IgD-negative memory B cell (primary cell): Measurements from ENCODE around the gene C15orf62. TPM values are rescaled to one million over a fixed set of nuclear protein-coding genes. Genes with fewer than 3 reads are reported as not detected.

Source experiments
- H3K27ac Mint-ChIP-seq, 3 donors: one replicate each; pipeline ENCODE4 v1.8.0; 2020 to 2022; ENCODE audit warnings: mild to moderate bottlenecking in 3 of 3, mixed read lengths in 3 of 3, moderate library complexity in 1 of 3
- H3K27me3 Mint-ChIP-seq: one replicate; pipeline ENCODE4 v1.8.0; 2021; ENCODE audit warnings: mixed read lengths
- H3K36me3 Mint-ChIP-seq: one replicate; pipeline ENCODE4 v1.8.0; 2020; ENCODE audit warnings: mild to moderate bottlenecking, mixed read lengths
- H3K4me1 Mint-ChIP-seq, 3 donors: one replicate each; pipeline ENCODE4 v1.8.0; 2020 to 2022; ENCODE audit warnings: mixed read lengths in 3 of 3, mild to moderate bottlenecking in 1 of 3
- H3K4me3 Mint-ChIP-seq, 4 donors: one replicate each; pipeline ENCODE4 v1.8.0; 2020 to 2022; ENCODE audit warnings: mild to moderate bottlenecking in 4 of 4, mixed read lengths in 4 of 4, moderate library complexity in 3 of 4
- H3K9me3 Mint-ChIP-seq, 3 donors: one replicate each; pipeline ENCODE4 v1.8.0; 2020 to 2021; ENCODE audit warnings: mixed read lengths in 3 of 3, mild to moderate bottlenecking in 1 of 3
- polyA plus RNA-seq: library from polyadenylated mRNA; unstranded; fragments of 300-500 nt; fragmentation: Illumina TruSeq; gene quantifications from one replicate; pipeline ENCODE4 v1.2.3, GENCODE V29; 2021

The C15orf62 gene
- polyA plus RNA-seq, 1 donor from 2014 or later: 0.09 TPM

DNA sequence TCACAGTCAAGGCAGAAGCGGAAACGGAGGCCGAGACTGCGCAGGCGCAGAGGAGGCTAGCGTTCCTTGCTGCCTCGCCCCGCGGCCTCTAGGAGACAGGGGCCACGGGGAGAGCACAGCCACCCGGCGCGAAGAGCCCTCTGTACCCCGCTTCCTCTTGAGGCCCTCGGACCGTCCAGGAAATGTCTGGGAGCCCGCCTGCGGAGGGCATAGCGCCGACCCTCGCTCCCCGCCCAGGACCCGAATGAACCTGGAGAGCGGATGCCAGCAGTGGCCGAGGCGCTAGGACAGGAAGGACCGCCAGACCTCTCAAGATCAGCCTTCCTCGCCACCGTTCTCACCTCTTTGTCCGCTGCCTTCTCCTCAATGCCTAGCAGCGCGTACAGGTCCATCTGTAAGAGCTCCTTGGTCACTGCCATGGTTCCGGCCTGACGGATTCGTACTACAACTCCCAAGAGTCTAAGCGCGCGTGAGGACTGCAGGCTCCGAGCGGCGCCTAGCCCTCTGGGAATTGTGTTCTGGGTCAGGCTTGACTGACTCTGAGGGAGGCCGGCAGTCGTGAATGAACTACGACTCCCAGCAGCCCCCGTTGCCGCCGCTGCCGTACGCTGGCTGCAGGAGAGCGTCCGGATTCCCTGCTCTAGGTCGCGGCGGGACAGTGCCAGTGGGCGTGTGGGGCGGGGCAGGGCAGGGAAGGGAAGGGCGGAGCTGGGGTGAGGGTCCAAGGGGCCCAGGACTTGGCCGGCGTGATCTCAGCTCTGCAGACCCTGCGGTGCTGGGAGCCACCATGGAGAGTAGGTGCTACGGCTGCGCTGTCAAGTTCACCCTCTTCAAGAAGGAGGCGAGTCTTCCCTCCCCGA lies 37.5 kb downstream of the C15orf62 start, which contains the start of the genes DNAJC17 and ZFYVE19:
DNAJC17 (minus strand) TSS at position 446 of the 860 bp plus-strand sequence; CDS start at position 419, 27 bp downstream.
ZFYVE19 (plus strand) TSS at position 62 of the 860 bp plus-strand sequence; CDS start at position 563, 501 bp downstream.
- no peaks in the 10 kb centered on the region for H3K9me3 Mint-ChIP-seq
- H3K27ac Mint-ChIP-seq: peak within 1 kb of the TSS; percentile 85 to 97 (median 90)
- peaks cover 15 to 20% (median 17%) of the 10 kb centered on the region in 3 donors for H3K4me1 Mint-ChIP-seq
- H3K4me3 Mint-ChIP-seq: peak within 1 kb of the TSS; percentile 92 to 99 (median 98)
- H3K36me3 Mint-ChIP-seq: peaks cover 2% of the 10 kb centered on the region
- H3K27me3 Mint-ChIP-seq: no peaks in the 10 kb centered on the region

DNA sequence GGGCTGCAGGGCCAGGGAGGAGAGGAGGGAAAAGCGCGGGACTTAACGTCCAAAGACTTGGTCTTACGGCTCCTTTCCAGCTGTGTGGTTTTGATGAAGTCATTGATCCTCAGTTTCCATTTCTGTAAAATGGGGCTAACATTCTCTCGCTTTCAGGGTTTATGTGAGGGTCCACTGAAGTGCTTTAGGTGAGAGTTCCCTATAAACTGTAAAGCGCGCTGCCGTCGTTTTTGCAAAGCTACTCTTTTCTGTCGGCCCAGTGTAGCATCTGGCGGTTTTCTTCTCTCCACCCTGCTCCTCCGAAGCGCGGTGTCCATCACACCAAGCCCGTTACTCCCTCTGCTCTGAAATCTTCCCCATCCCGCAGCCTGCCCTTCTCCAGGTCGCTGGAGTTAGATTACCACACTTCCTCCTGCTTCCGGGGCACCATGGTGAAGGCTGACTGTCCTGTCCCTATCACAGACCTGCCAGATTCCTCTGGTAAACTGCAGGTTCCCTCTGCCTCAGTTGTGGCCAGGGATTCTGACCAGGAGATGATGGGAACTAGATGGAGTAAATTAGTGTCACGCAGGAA lies 38.2 kb downstream of the C15orf62 start:
- Mint-ChIP-seq H3K4me3 (peak overlapping the region; percentile 92 to 99 (median 98)), H3K27ac (peak overlapping the region; percentile 80 to 90 (median 85)), H3K9me3 (no peaks in the 10 kb centered on the region), H3K27me3 (no peaks in the 10 kb centered on the region), H3K4me1 (peaks cover 15 to 18% (median 17%) of the 10 kb centered on the region in 3 donors), H3K36me3 (peaks cover 2% of the 10 kb centered on the region)

DNA sequence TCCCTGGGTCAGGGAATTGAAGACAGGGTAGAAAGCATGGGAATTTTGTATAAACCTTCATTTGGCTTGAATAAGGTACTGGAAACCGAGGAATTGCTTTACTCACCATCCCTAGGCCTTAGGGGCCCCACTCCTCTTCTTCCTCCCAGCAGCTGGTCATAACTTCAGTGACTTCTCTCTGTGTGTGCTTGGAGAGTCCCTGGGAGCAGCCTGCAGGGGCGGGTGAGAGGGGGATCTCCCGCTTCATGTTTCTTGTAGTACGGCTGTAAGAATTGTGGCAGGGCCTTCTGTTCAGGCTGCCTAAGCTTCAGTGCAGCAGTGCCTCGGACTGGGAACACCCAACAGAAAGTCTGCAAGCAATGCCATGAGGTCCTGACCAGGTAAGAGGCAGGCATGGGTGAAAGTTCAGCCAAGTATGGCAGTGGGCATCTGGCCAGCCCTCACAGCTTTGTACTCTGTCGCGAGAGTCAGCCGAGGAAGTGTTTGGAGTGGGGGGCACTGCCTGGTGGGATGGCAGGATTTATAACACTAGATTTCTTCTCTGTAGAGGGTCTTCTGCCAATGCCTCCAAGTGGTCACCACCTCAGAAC lies 39.2 kb downstream of the C15orf62 start:
- Mint-ChIP-seq H3K27ac (peak overlapping the region in 1 of 3 donors; percentile 54), H3K4me1 (peaks cover 10 to 17% (median 13%) of the 10 kb centered on the region in 3 donors), H3K36me3 (peaks cover 2% of the 10 kb centered on the region), H3K27me3 (no peaks in the 10 kb centered on the region), H3K4me3 (peak overlapping the region in 3 of 4 donors; percentile 51 to 92 (median 83)), H3K9me3 (no peaks in the 10 kb centered on the region)

DNA sequence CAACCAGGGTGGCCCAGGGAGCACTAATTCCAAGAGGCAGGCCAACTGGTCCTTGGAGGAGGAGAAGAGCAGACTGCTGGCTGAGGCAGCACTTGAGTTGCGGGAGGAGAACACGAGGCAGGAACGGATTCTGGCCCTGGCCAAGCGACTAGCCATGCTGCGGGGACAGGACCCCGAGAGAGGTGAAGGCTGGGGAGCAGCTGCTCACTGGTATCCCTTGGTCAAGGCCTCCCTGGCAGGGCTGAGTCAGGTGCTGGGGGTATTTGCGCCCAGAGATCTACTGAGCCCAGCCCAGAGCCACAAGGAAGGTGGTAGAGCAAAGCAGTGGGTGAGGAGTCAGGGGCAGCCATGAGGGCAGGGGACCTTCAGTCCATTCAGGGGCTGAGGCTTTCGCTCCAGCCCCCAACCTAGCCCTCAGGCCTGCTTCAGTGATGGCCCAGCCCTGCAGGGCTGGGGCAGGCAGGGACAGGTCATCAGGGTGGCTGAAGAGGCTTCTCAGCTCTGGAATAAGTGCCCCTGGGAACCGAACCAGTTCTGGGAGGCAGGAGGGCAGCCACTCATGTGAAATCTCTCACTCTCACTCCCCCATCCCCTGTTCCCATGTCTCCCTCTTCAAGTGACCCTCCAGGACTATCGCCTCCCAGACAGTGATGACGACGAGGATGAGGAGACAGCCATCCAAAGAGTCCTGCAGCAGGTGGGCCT lies 43.1 kb downstream of the C15orf62 start:
- peaks cover 0 to 6% (median 5%) of the 10 kb centered on the region in 3 donors for H3K4me1 Mint-ChIP-seq

DNA sequence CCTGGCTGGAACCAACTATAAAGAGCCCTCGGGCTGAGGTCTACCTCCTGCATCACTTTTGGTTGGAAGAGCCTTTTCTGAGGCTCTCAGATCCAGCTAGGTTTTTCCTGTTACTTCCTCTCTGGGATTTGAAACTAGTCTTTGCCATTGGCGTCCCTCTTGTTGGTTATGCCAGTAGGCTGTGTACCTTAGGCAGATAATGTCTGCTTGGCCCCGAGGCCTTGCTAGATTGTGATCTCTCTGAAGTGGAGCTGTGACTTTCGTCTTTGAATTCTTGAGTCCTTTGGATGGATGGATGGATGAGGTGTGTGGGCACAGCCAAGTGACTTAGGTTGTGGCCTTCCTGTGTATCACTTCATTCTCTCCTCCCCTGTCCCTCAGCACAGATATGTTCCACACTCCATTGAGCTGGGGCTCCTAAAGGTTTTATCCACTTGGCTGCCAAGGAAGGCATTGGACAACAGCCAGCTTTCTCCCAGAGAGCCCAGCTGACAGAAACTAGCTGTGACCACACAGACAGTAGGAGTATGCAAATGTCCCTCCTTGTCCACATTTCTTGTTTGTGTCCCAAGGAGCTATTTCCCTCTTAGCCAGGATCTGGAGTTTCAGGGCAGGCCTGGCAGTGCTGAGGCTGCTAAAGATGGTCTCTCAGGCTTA lies 45.4 kb downstream of the C15orf62 start:
- no peaks in the 10 kb centered on the region for H3K27me3 Mint-ChIP-seq
- peaks cover 2% of the 10 kb centered on the region for H3K36me3 Mint-ChIP-seq
- no peaks in the 10 kb centered on the region for H3K4me1 Mint-ChIP-seq
- peak overlapping the region in 1 of 4 donors; percentile 15 for H3K4me3 Mint-ChIP-seq
- no peak overlapping the region for H3K27ac Mint-ChIP-seq
- no peaks in the 10 kb centered on the region for H3K9me3 Mint-ChIP-seq

More for the DNA sequence above, 43.1 kb downstream of the C15orf62 start:
- Mint-ChIP-seq H3K27me3 (no peaks in the 10 kb centered on the region), H3K36me3 (peaks cover 2% of the 10 kb centered on the region), H3K9me3 (no peaks in the 10 kb centered on the region), H3K4me3 (no peak overlapping the region), H3K27ac (no peak overlapping the region)

DNA sequence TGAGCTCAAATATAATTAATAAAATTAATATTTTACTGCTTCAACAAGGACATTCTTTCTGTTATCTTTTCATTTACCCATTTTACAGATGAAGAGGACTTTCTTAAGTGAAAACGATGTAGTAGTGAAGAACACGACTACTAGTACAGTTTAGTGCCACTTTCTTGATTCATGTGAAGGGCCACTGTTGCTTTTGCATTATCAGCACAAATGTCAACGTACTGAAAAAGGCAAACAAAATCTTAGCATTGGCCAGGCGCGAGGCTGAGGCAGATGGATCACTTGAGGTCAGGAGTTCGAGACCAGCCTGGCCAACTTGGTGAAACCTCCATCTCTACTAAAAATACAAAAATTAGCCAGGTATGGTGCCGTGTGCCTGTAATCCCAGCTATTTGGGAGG lies 49.3 kb downstream of the C15orf62 start:
- no peaks in the 10 kb centered on the region for H3K36me3 Mint-ChIP-seq
- no peaks in the 10 kb centered on the region for H3K27me3 Mint-ChIP-seq
- no peaks in the 10 kb centered on the region for H3K9me3 Mint-ChIP-seq
- no peak overlapping the region for H3K27ac Mint-ChIP-seq
- no peak overlapping the region for H3K4me3 Mint-ChIP-seq
- no peaks in the 10 kb centered on the region for H3K4me1 Mint-ChIP-seq

DNA sequence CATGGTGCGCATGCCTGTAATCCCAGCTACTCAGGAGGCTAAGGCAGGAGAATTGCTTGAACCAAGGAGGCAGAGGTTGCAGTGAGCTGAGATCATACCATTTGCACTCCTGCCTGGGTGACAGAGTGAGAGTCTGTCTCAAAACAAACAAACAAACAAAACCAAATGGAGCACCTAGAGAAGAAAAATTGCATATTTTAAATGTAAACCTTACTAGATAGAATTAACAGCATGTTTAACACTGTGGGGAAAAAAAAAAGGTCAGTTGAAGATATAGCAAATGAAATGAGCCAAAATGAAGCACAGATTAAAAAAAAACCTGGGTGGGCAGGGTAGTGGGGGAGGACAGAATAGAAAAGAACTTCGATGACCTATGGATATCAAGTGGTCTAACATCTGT lies 51.4 kb downstream of the C15orf62 start:
- Mint-ChIP-seq H3K36me3 (no peaks in the 10 kb centered on the region), H3K27ac (no peak overlapping the region), H3K27me3 (peaks cover 2% of the 10 kb centered on the region), H3K9me3 (no peaks in the 10 kb centered on the region), H3K4me1 (no peaks in the 10 kb centered on the region), H3K4me3 (no peak overlapping the region)

Other genes starting within 250 kb of the C15orf62 start
- 131 TPM for gene CCDC32, start 204.9 kb upstream of the C15orf62 start, polyA plus RNA-seq
- 19.7 TPM for gene RPUSD2, start 200.7 kb upstream of the C15orf62 start, polyA plus RNA-seq
- gene KNL1, start 175.7 kb upstream of the C15orf62 start, polyA plus RNA-seq: 1.1 TPM
- gene RAD51, start 74.8 kb upstream of the C15orf62 start, polyA plus RNA-seq: 0.45 TPM
- gene RMDN3, start 14.7 kb upstream of the C15orf62 start, polyA plus RNA-seq: 18.3 TPM
- gene GCHFR, start 5.9 kb upstream of the C15orf62 start, polyA plus RNA-seq: 44.2 TPM
- 16.0 TPM for gene ZFYVE19, start 37.1 kb downstream of the C15orf62 start, polyA plus RNA-seq
- 34.0 TPM for gene DNAJC17, start 37.5 kb downstream of the C15orf62 start, polyA plus RNA-seq
- gene PPP1R14D, start 58.7 kb downstream of the C15orf62 start, polyA plus RNA-seq: 0.56 TPM
- 12.6 TPM for gene SPINT1, start 74.1 kb downstream of the C15orf62 start, polyA plus RNA-seq
- gene RHOV, start 104.3 kb downstream of the C15orf62 start, polyA plus RNA-seq: not detected
- gene VPS18, start 124.5 kb downstream of the C15orf62 start, polyA plus RNA-seq: 27.0 TPM
- gene DLL4, start 159.4 kb downstream of the C15orf62 start, polyA plus RNA-seq: not detected
- gene CHAC1, start 183.5 kb downstream of the C15orf62 start, polyA plus RNA-seq: 0.84 TPM